T-helper 22 cell (primary cell): ENCODE data around the gene HSPA9.

Source experiments
- DNase-seq: peaks from one replicate; pipeline ENCODE4 v3.0.0-alpha.2; 2020; ENCODE audit warnings: low read depth

The HSPA9 gene

GRCh38 chr5:138575194-138576015 lies at the start of gene HSPA9:
Gene HSPA9 (minus strand): TSS chr5:138575401. CDS start chr5:138575318, 83 bp downstream.
- DNase-seq = peak; percentile 96

GRCh38 chr5:138623053-138623452 lies 47.9 kb upstream of the HSPA9 start:
- DNase-seq = no peak

GRCh38 chr5:138622051-138622450 lies 46.9 kb upstream of the HSPA9 start:
- DNase-seq = no peak

GRCh38 chr5:138620663-138621224 lies 45.5 kb upstream of the HSPA9 start:
- DNase-seq = no peak

- DNase-seq = no peak
Observed at GRCh38 chr5:138616508-138616907, 41.3 kb upstream of the HSPA9 start.

GRCh38 chr5:138615461-138615860 lies 40.3 kb upstream of the HSPA9 start:
- no peak for DNase-seq

GRCh38 chr5:138611678-138612218 lies 36.5 kb upstream of the HSPA9 start:
- no peak for DNase-seq

- no peak for DNase-seq
Observed at GRCh38 chr5:138610918-138611677, 35.9 kb upstream of the HSPA9 start.

- no peak for DNase-seq
Observed at GRCh38 chr5:138610415-138610917, 35.3 kb upstream of the HSPA9 start.

- DNase-seq = no peak
Observed at GRCh38 chr5:138606378-138607064, 31.3 kb upstream of the HSPA9 start.

- no peak for DNase-seq
Observed at GRCh38 chr5:138605254-138605972, 30.2 kb upstream of the HSPA9 start.

- no peak for DNase-seq
Observed at GRCh38 chr5:138604176-138604785, 29.1 kb upstream of the HSPA9 start.

- DNase-seq = no peak
Observed at GRCh38 chr5:138603249-138603920, 28.2 kb upstream of the HSPA9 start.

- DNase-seq = no peak
Observed at GRCh38 chr5:138602371-138603000, 27.3 kb upstream of the HSPA9 start.

GRCh38 chr5:138601444-138601843 lies 26.2 kb upstream of the HSPA9 start:
- no peak for DNase-seq

- no peak for DNase-seq
Observed at GRCh38 chr5:138600446-138600845, 25.2 kb upstream of the HSPA9 start.

GRCh38 chr5:138597661-138598400 lies 22.6 kb upstream of the HSPA9 start:
- no peak for DNase-seq

- no peak for DNase-seq
Observed at GRCh38 chr5:138596105-138596881, 21.1 kb upstream of the HSPA9 start.
